A673 (cell line): Measurements from ENCODE around the gene CWC27. TPM values are rescaled to one million over a fixed set of nuclear protein-coding genes. Genes with fewer than 3 reads are reported as not detected.
A peak's percentile ranks its signal among the peaks of the same experiment; 100 is the strongest.

ENCODE experiments used
- BruUV-seq: library from RNA; stranded (reverse); fragments of 400-500 nt; replicated peaks from 2 replicates; lab custom pipeline; 2021; lab: Mats Ljungman, UMichigan
- CTCF ChIA-PET: fragments of 300-600 bp; sonication (Branson Sonifier 250); formaldehyde crosslinking; loops from one replicate; lab custom pipeline; 2022; ENCODE audit warnings: antibody characterized with exemption; lab: Charles Lee
- POLR2A ChIA-PET: fragments of 300-600 bp; sonication (Branson Sonifier 250); formaldehyde crosslinking; loops from one replicate; lab custom pipeline; 2022; ENCODE audit warnings: antibody characterized with exemption; ENCODE audit not compliant: low non-redundant PET; lab: Charles Lee
- DNase-seq: peaks from one replicate; pipeline ENCODE4 v3.0.0-alpha.2; 2015; ENCODE audit warnings: low spot score
- H3K27ac ChIP-seq: fragments of 200-600 bp; sonication (generic); 2 replicates; pipeline ENCODE4 v1.5.1; 2016; ENCODE audit warnings: mixed run types, low read depth, mild to moderate bottlenecking, mixed read lengths, antibody characterized with exemption, low read length; ENCODE audit not compliant: poor library complexity, severe bottlenecking
- H3K27me3 ChIP-seq: fragments of 200-600 bp; sonication (generic); replicated peaks from 2 replicates; pipeline ENCODE4 v1.6.1; 2017; ENCODE audit warnings: mixed run types, low read depth, mild to moderate bottlenecking, mixed read lengths, antibody characterized with exemption, low read length; ENCODE audit not compliant: insufficient read depth, poor library complexity
- H3K36me3 ChIP-seq: fragments of 200-600 bp; sonication (generic); 2 replicates; pipeline ENCODE4 v1.6.1; 2016; ENCODE audit warnings: mixed run types, mild to moderate bottlenecking, mixed read lengths, antibody characterized with exemption, low read length; ENCODE audit not compliant: insufficient read depth, poor library complexity, severe bottlenecking
- H3K4me1 ChIP-seq: fragments of 200-600 bp; sonication (generic); 2 replicates; pipeline ENCODE4 v1.6.1; 2017; ENCODE audit warnings: mixed run types, mild to moderate bottlenecking, mixed read lengths, antibody characterized with exemption, low read length; ENCODE audit not compliant: insufficient read depth, poor library complexity, severe bottlenecking
- H3K4me3 ChIP-seq: fragments of 200-600 bp; sonication (generic); 2 replicates; pipeline ENCODE4 v1.5.1; 2016; ENCODE audit warnings: low read depth, mixed run types, mild to moderate bottlenecking, mixed read lengths, low read length; ENCODE audit not compliant: poor library complexity, severe bottlenecking
- H3K9me3 ChIP-seq: fragments of 200-600 bp; sonication (generic); 2 replicates; pipeline ENCODE4 v1.6.1; 2016; ENCODE audit warnings: mixed run types, low read depth, mild to moderate bottlenecking, mixed read lengths, antibody characterized with exemption, low read length; ENCODE audit not compliant: poor library complexity, severe bottlenecking
- EZH2 ChIP-seq: fragments of 200-600 bp; sonication (generic); IDR thresholded peaks from 2 replicates; pipeline ENCODE4 v1.6.1; 2017; ENCODE audit warnings: borderline replicate concordance, low read depth, mild to moderate bottlenecking, mixed read lengths, antibody characterized with exemption, low read length; ENCODE audit not compliant: poor library complexity, severe bottlenecking
- intact Hi-C: fragments of 100-400 bp; cut with micrococcal nuclease; formaldehyde crosslinking; loops from one replicate; pipeline ENCODE4 v1.10.0; 2022; ENCODE audit not compliant: unreplicated experiment
- total RNA-seq: library from RNA; stranded (reverse); gene quantifications from 2 replicates; pipeline ENCODE4 v1.2.3, GENCODE V29; 2021
- TF ChIP-seq, protein P1 (sequence below): fragments of 300-800, 200-600 bp; sonication (generic); conservative IDR thresholded peaks from 2 replicates; pipeline ENCODE4 v1.5.1; 2017; ENCODE audit warnings: low read depth, mild to moderate bottlenecking, antibody characterized with exemption, low read length, moderate library complexity, mixed read lengths

The CWC27 gene
- total RNA-seq, 1 experiment from 2014 or later = 38.0 TPM

- no peak for DNase-seq
- no peak overlapping the region for H3K4me3 ChIP-seq
- TF ChIP-seq, protein P1, sequence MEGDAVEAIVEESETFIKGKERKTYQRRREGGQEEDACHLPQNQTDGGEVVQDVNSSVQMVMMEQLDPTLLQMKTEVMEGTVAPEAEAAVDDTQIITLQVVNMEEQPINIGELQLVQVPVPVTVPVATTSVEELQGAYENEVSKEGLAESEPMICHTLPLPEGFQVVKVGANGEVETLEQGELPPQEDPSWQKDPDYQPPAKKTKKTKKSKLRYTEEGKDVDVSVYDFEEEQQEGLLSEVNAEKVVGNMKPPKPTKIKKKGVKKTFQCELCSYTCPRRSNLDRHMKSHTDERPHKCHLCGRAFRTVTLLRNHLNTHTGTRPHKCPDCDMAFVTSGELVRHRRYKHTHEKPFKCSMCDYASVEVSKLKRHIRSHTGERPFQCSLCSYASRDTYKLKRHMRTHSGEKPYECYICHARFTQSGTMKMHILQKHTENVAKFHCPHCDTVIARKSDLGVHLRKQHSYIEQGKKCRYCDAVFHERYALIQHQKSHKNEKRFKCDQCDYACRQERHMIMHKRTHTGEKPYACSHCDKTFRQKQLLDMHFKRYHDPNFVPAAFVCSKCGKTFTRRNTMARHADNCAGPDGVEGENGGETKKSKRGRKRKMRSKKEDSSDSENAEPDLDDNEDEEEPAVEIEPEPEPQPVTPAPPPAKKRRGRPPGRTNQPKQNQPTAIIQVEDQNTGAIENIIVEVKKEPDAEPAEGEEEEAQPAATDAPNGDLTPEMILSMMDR = no peak
- TF ChIP-seq EZH2 = no peak
- no peaks in the 10 kb centered on the region for H3K27me3 ChIP-seq
- CTCF ChIA-PET = no interaction called here
- H3K27ac ChIP-seq = no peak overlapping the region
- no peaks in the 10 kb centered on the region for H3K9me3 ChIP-seq
- POLR2A ChIA-PET = no interaction called here
- no TSS peak for BruUV-seq
- no peaks in the 10 kb centered on the region for H3K36me3 ChIP-seq
- H3K4me1 ChIP-seq = peaks cover 18% of the 10 kb centered on the region
- intact Hi-C loops = no loop called here
Measured at GRCh38 chr5:65061250-65061973, 292.7 kb downstream of the CWC27 start.

- Histone ChIP-seq H3K4me3 (no peak overlapping the region), H3K36me3 (no peaks in the 10 kb centered on the region), H3K9me3 (no peaks in the 10 kb centered on the region), H3K27ac (no peak overlapping the region), H3K27me3 (no peaks in the 10 kb centered on the region), H3K4me1 (peaks cover 23% of the 10 kb centered on the region)
- CTCF ChIA-PET = no interaction called here
- intact Hi-C loops = no loop called here
- BruUV-seq = no TSS peak
- no peak for DNase-seq
- POLR2A ChIA-PET = no interaction called here
- TF ChIP-seq, protein P1 = no peak
- TF ChIP-seq EZH2 = no peak
Measured at GRCh38 chr5:65061974-65062353, 293.2 kb downstream of the CWC27 start.

DNA sequence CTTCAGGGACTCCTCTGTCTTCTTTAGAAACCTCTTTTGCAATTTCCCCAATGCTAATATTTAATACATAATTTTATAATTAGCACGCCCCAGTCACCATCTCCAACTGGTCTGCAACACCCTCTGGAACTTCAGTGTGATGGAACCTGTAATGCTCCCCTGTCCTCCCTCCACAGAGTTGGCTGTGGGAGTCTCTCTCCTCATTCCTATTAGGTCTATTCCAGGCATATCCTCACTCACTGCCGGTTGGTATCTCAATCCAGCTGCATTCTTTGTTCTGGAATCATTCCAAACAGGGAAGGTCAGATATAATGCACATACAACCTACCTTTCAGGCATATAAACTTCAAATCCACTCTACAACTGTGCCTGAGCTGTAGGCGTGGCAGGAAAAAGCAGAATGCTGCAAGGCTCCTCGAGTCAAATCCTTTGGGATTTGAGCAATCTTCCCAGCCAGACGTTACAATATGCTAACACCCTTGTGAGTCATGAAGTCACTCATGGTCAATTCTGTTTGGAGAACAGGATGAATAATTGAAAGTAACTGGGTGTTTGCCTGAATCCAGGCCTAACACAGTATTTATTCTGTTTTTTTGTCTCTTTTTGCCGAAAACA is 293.8 kb downstream of the CWC27 start:
- Histone ChIP-seq H3K27me3 (no peaks in the 10 kb centered on the region), H3K36me3 (no peaks in the 10 kb centered on the region), H3K9me3 (no peaks in the 10 kb centered on the region), H3K27ac (no peak overlapping the region), H3K4me3 (no peak overlapping the region), H3K4me1 (peaks cover 26% of the 10 kb centered on the region)
- BruUV-seq = no TSS peak
- intact Hi-C loops = no loop called here
- ChIA-PET CTCF (no interaction called here), POLR2A (no interaction called here)
- peak; percentile 86 for DNase-seq
- TF ChIP-seq, protein P1 = no peak
- TF ChIP-seq EZH2 = no peak
